ENCODE results near the gene PNMA8C.

PNMA8C gene

DNA sequence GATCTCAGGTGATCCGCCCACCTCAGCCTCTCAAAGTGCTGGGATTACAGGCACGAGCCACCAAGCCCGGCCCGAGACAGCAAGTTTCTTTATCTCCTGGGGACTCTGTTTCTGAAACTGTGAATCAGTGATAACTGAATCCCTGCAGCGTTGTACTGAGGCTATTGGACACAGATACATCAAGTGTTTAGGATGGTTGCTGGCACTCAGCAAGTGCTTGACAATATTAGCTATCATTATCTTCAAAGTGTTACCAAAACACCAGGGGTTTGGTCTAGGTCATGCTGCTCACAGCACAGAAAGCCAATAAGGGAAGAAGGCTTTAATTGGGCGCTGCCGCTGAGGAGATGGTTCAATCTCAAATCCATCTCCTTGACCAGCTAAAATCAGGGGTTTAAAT, 20.5 kb upstream of the PNMA8C start:
- no peak for DNase-seq (ENCODE audit: extremely low spot score)
- TF ChIP-seq, protein P1, sequence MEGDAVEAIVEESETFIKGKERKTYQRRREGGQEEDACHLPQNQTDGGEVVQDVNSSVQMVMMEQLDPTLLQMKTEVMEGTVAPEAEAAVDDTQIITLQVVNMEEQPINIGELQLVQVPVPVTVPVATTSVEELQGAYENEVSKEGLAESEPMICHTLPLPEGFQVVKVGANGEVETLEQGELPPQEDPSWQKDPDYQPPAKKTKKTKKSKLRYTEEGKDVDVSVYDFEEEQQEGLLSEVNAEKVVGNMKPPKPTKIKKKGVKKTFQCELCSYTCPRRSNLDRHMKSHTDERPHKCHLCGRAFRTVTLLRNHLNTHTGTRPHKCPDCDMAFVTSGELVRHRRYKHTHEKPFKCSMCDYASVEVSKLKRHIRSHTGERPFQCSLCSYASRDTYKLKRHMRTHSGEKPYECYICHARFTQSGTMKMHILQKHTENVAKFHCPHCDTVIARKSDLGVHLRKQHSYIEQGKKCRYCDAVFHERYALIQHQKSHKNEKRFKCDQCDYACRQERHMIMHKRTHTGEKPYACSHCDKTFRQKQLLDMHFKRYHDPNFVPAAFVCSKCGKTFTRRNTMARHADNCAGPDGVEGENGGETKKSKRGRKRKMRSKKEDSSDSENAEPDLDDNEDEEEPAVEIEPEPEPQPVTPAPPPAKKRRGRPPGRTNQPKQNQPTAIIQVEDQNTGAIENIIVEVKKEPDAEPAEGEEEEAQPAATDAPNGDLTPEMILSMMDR (IDR thresholded peaks at IDR 0.05; ENCODE audit: control extremely low read depth, extremely low read depth, low read depth, missing control alignments) = no peak
- CTCF ChIA-PET = interaction anchor here (1.5 kb wide), 1 partner anchor 53 kb away, joined by 4 read pairs; no protein-coding TSS in a partner anchor
- POLR2A ChIA-PET = no interaction called here

DNA sequence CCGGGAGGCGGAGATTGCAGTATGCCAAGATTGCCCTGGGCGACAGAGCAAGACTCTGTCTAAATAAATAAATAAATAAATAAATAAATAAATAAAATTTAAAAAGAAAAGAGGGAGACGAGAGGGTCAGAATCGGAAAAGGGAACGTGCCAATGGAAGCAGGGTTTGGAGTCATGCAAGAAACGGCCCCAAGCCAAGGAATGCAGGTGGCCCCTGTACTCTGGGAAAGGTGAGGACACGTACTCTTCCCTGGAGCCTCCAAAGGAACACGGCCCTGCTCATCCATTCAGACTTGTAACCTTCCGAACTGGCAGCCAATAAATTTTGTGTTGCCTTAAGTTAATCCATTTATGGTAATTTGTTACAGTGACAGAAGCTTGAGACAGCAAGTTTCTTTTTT, 19.9 kb upstream of the PNMA8C start:
- ChIA-PET POLR2A (no interaction called here), CTCF (interaction anchor here (1.5 kb wide), 1 partner anchor 53 kb away, joined by 4 read pairs; no protein-coding TSS in a partner anchor)
- TF ChIP-seq, protein P1 (IDR thresholded peaks at IDR 0.05; ENCODE audit: control extremely low read depth, extremely low read depth, low read depth, missing control alignments) = no peak
- DNase-seq (ENCODE audit: extremely low spot score) = no peak

- TF ChIP-seq, protein P1 (IDR thresholded peaks at IDR 0.05; ENCODE audit: control extremely low read depth, extremely low read depth, low read depth, missing control alignments) = no peak
- ChIA-PET POLR2A (no interaction called here), CTCF (interaction anchor here (0.7 to 1.6 kb wide), 2 partner anchors 30 to 50 kb away, joined by 3 read pairs; no protein-coding TSS in a partner anchor)
- no peak for DNase-seq (ENCODE audit: extremely low spot score)
These were observed 19.1 kb upstream of the PNMA8C start for GRCh38 chr19:46447824-46448223.

DNA sequence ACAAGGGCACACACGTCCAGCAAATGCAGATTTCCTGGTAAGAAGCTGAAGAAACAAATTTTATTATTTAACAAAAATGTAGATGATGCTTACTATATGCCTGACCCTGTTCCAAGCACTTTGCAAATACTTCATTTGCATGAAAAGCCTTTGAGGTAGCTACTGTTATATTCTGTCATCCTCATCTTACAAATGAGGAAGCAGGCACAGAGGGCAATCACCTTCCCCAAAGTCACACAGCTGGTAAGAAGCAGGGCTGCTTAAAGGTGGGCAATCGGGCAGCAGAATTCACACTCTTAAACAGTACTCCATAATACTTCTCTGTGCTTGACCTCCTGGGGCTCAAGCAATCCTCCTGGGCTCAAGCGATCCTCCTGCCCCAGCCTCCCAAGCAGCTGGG, 18.3 kb upstream of the PNMA8C start:
- TF ChIP-seq, protein P1 (IDR thresholded peaks at IDR 0.05; ENCODE audit: control extremely low read depth, extremely low read depth, low read depth, missing control alignments) = no peak
- POLR2A ChIA-PET = no interaction called here
- CTCF ChIA-PET = interaction anchor here (1.6 to 1.9 kb wide), 2 partner anchors 10 to 49 kb away, joined by 3 to 4 read pairs; no protein-coding TSS in a partner anchor
- DNase-seq (ENCODE audit: extremely low spot score) = no peak

DNA sequence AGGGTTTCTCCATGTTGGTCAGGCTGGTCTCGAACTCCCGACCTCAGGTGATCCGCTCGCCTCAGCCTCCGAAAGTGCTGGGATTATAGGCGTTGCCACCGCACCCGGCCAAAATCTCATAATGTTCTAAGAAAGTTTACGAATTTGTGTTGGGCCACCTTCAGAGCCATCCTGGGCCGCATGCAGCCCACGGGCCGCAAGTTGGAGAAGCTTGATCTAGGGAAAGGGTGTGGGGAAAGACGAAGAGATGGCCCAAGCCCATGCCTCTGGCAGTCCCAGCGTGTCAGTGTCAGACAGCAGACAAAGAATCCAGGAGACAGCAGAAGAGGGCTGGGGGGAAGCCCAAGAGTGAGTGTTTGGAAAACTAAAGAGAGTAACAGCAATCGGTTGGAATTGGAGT, 17.3 kb upstream of the PNMA8C start:
- ChIA-PET POLR2A (no interaction called here), CTCF (interaction anchor here (1.9 kb wide), 1 partner anchor 9 kb away, joined by 4 read pairs; no protein-coding TSS in a partner anchor)
- TF ChIP-seq, protein P1 (IDR thresholded peaks at IDR 0.05; ENCODE audit: control extremely low read depth, extremely low read depth, low read depth, missing control alignments) = no peak
- DNase-seq (ENCODE audit: extremely low spot score) = no peak

DNA sequence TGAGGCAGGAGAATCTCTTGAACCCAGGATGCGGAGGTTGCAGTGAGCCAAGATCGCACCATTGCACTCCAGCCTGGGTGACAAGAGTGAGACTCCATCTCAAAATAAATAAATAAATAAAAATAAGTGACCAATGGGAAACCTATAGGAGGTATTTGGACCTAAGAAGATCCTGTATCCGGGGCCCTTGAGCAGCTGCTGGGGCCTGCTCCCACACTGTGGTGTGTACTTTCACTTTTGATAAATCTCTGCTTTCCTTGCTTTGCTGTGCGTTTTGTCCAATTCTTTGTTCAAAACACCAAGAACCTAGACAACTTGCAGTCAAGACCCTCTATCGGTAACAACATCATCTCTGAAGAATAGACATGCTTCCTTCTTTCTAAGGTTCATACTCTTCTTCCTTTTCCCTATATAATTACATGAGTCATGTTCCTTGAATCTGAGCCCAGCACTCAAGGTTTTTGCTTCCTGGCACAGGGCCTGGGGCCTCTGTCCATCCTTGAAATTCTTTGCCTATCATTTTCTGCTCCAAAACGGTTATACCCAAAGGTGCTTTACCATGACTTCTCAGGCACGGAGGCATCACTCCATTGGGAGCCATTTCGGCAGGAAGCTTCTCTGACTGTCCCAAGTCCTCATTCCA, 14.2 kb upstream of the PNMA8C start:
- DNase-seq (ENCODE audit: extremely low spot score) = no peak
- ChIA-PET CTCF (no interaction called here), POLR2A (no interaction called here)
- TF ChIP-seq, protein P1 (IDR thresholded peaks at IDR 0.05; ENCODE audit: control extremely low read depth, extremely low read depth, low read depth, missing control alignments) = no peak
